HCT116 (cell line): ENCODE data around the gene EEFSEC. TPM values are rescaled to one million over a fixed set of nuclear protein-coding genes. Genes with fewer than 3 reads are reported as not detected.

Experiments
- ATAC-seq: fragments of 200-7000 bp; cut with Tn5 transposase; 2 replicates; pipeline ENCODE4 v1.9.1; 2020; ENCODE audit warnings: mild to moderate bottlenecking, moderate library complexity
- BruUV-seq: library from RNA; stranded (reverse); fragments of 400-500 nt; replicated peaks from 2 replicates; lab custom pipeline; 2021; lab: Mats Ljungman, UMichigan
- CTCF ChIA-PET: fragments of 300-600 bp; sonication (Branson Sonifier 250); formaldehyde crosslinking; loops from one replicate; lab custom pipeline; 2021; ENCODE audit warnings: antibody characterized with exemption; lab: Charles Lee
- POLR2A ChIA-PET: fragments of 300-600, 350-600 bp; sonication (Branson Sonifier 250); formaldehyde crosslinking; loops from one replicate; lab custom pipeline; 2021; ENCODE audit warnings: antibody characterized with exemption; lab: Charles Lee
- RAD21 ChIA-PET, 2 experiments: fragments of 300-600 bp; sonication (Branson Sonifier 250); formaldehyde crosslinking; loops; one replicate each; lab custom pipeline; 2023; ENCODE audit warnings: low total read pairs in 2 of 2; ENCODE audit not compliant: uncharacterized antibody in 2 of 2, unreplicated experiment in 2 of 2, low non-redundant PET in 1 of 2; lab: Charles Lee
- DNase-seq: peaks from one replicate; pipeline ENCODE4 v3.0.0-alpha.2; 2010; ENCODE audit warnings: low read depth, low spot score
- H2AFZ ChIP-seq: fragments of 200-600 bp; shearing (Covaris generic), sonication (generic); 2 replicates; pipeline ENCODE4 v1.6.1; 2017; ENCODE audit warnings: low read depth, mixed run types, mixed read lengths, antibody characterized with exemption, low read length; ENCODE audit not compliant: poor library complexity, severe bottlenecking
- H3K27ac ChIP-seq: 2 replicates; pipeline ENCODE4 v1.5.1; 2012; ENCODE audit warnings: low read depth, low read length
- H3K27me3 ChIP-seq: fragments of 200-600 bp; sonication (generic); 2 replicates; pipeline ENCODE4 v1.6.1; 2016; ENCODE audit warnings: mixed run types, low read length, mixed read lengths; ENCODE audit not compliant: insufficient read depth
- H3K36me3 ChIP-seq, 2 experiments: fragments of 200-500 bp in 1 of 2; fragments of 200-600 bp in 1 of 2; sonication (Bioruptor generic) in 1 of 2; sonication (generic) in 1 of 2; 2 replicates each; pipeline versions ENCODE4 v1.5.1 to v1.6.1; 2014 to 2016; ENCODE audit warnings: low read length in 2 of 2, inconsistent platforms in 1 of 2, mixed read lengths in 1 of 2, mixed run types in 1 of 2; ENCODE audit not compliant: insufficient read depth in 2 of 2, control insufficient read depth in 1 of 2
- H3K4me1 ChIP-seq, 2 experiments: fragments of 200-600 bp in 1 of 2; sonication (generic) in 1 of 2; 2 replicates each; pipeline versions ENCODE4 v1.5.1 to v1.6.1; 2012 to 2017; ENCODE audit warnings: low read length in 2 of 2, inconsistent platforms in 1 of 2, mild to moderate bottlenecking in 1 of 2, mixed read lengths in 1 of 2, mixed run types in 1 of 2, moderate library complexity in 1 of 2; ENCODE audit not compliant: insufficient read depth in 2 of 2, control insufficient read depth in 1 of 2
- H3K4me2 ChIP-seq: fragments of 200-600 bp; sonication (generic); 2 replicates; pipeline ENCODE4 v1.6.1; 2017; ENCODE audit warnings: mixed run types, low read length, mixed read lengths
- H3K4me3 ChIP-seq, 2 experiments: fragments of 200-600 bp in 1 of 2; sonication (generic) in 1 of 2; replicated peaks in 1 of 2; 2 replicates each; pipeline ENCODE4 v1.5.1; 2011 to 2016; ENCODE audit warnings: low read length in 2 of 2, control low read depth in 1 of 2, low read depth in 1 of 2, mild to moderate bottlenecking in 1 of 2, mixed read lengths in 1 of 2, mixed run types in 1 of 2
- H3K79me2 ChIP-seq: fragments of 200-600 bp; sonication (generic); 2 replicates; pipeline ENCODE4 v1.6.1; 2017; ENCODE audit warnings: mild to moderate bottlenecking, mixed run types, low read length, moderate library complexity, mixed read lengths; ENCODE audit not compliant: insufficient read depth
- H3K9ac ChIP-seq: fragments of 200-600 bp; sonication (generic); 2 replicates; pipeline ENCODE4 v1.6.1; 2016; ENCODE audit warnings: low read length, mixed read lengths
- H3K9me2 ChIP-seq: fragments of 200-600 bp; sonication (generic), shearing (Covaris generic); 2 replicates; pipeline ENCODE4 v1.6.1; 2017; ENCODE audit warnings: mixed run types, mild to moderate bottlenecking, moderate library complexity; ENCODE audit not compliant: insufficient read depth
- H3K9me3 ChIP-seq, 2 experiments: fragments of 200-500 bp in 1 of 2; fragments of 200-600 bp in 1 of 2; sonication (Bioruptor generic) in 1 of 2; sonication (generic) in 1 of 2; 2 replicates each; pipeline ENCODE4 v1.6.1; 2014 to 2017; ENCODE audit warnings: low read length in 2 of 2, mixed read lengths in 2 of 2, inconsistent platforms in 1 of 2, low read depth in 1 of 2, mild to moderate bottlenecking in 1 of 2, mixed run types in 1 of 2, moderate library complexity in 1 of 2; ENCODE audit not compliant: control insufficient read depth in 1 of 2, insufficient read depth in 1 of 2
- H4K20me1 ChIP-seq: fragments of 200-600 bp; sonication (generic), shearing (Covaris generic); 2 replicates; pipeline ENCODE4 v1.6.1; 2017; ENCODE audit warnings: mixed run types, mild to moderate bottlenecking, moderate library complexity; ENCODE audit not compliant: insufficient read depth
- ATF3 ChIP-seq: IDR thresholded peaks from 2 replicates; pipeline ENCODE4 v1.6.1; 2012
- CEBPB ChIP-seq: IDR thresholded peaks from 2 replicates; pipeline ENCODE4 v1.6.1; 2012; ENCODE audit warnings: low read depth
- EGR1 ChIP-seq: IDR thresholded peaks from 2 replicates; pipeline ENCODE4 v1.6.1; 2012; ENCODE audit warnings: low read depth
- EZH2 ChIP-seq: fragments of 200-600 bp; sonication (generic); IDR thresholded peaks from 2 replicates; pipeline ENCODE4 v1.6.1; 2017; ENCODE audit warnings: antibody characterized with exemption, mixed run types
- FOSL1 ChIP-seq: IDR thresholded peaks from 2 replicates; pipeline ENCODE4 v1.6.1; 2012; ENCODE audit warnings: low read depth
- JUND ChIP-seq: IDR thresholded peaks from 2 replicates; pipeline ENCODE4 v1.6.1; 2012
- MAX ChIP-seq: IDR thresholded peaks from 2 replicates; pipeline ENCODE4 v1.6.1; 2012
- RAD21 ChIP-seq: IDR thresholded peaks from 2 replicates; pipeline ENCODE4 v1.6.1; 2012; ENCODE audit warnings: low read depth, mild to moderate bottlenecking
- SIN3A ChIP-seq: IDR thresholded peaks from 2 replicates; pipeline ENCODE4 v1.6.1; 2012; ENCODE audit warnings: low read depth
- SP1 ChIP-seq: IDR thresholded peaks from 2 replicates; pipeline ENCODE4 v1.6.1; 2012; ENCODE audit warnings: low read depth
- SRF ChIP-seq: IDR thresholded peaks from 2 replicates; pipeline ENCODE4 v1.6.1; 2012; ENCODE audit warnings: low read depth
- YY1 ChIP-seq: IDR thresholded peaks from 2 replicates; pipeline ENCODE4 v1.6.1; 2011; ENCODE audit warnings: low read length, low read depth, moderate library complexity, mild to moderate bottlenecking; ENCODE audit not compliant: insufficient replicate concordance; ENCODE audit errors: extremely low read depth
- ZBTB33 ChIP-seq: IDR thresholded peaks from 2 replicates; pipeline ENCODE4 v1.6.1; 2011; ENCODE audit warnings: mild to moderate bottlenecking, low read length, moderate library complexity; ENCODE audit not compliant: insufficient replicate concordance; ENCODE audit errors: extremely low read depth
- ZFX ChIP-seq: fragments of 450-650 bp; IDR thresholded peaks from 2 replicates; pipeline ENCODE4 v1.6.1; 2017
- intact Hi-C: fragments of 100-400 bp; cut with micrococcal nuclease; formaldehyde crosslinking; loops from 2 replicates; pipeline ENCODE4 v1.10.0; 2022
- total RNA-seq: library from RNA; stranded (reverse); gene quantifications from one replicate; pipeline ENCODE4 v1.2.1, GENCODE V29; 2021; ENCODE audit not compliant: unreplicated experiment

The EEFSEC gene
- total RNA-seq, 1 experiment from 2014 or later = 16.1 TPM

GRCh38 chr3:128301186-128302023 is 148.1 kb downstream of the EEFSEC start:
- POLR2A ChIA-PET = no interaction called here
- Histone ChIP-seq H3K4me2 (no peak overlapping the region), H3K9ac (no peak overlapping the region), H4K20me1 (no peaks in the 10 kb centered on the region; the same call in 1 of the 2 replicates), H3K79me2 (no peaks in the 10 kb centered on the region), H3K4me1 (no peaks in the 10 kb centered on the region; a peak in 1 of 4 replicates), H2AFZ (no peak overlapping the region), H3K36me3 (no peaks in the 10 kb centered on the region), H3K27ac (no peak overlapping the region), H3K9me3 (no peaks in the 10 kb centered on the region), H3K9me2 (no peaks in the 10 kb centered on the region), H3K4me3 (no peak overlapping the region), H3K27me3 (no peaks in the 10 kb centered on the region)
- DNase-seq (no peak), ATAC-seq (no peak)
- no TSS peak for BruUV-seq
- TF ChIP-seq SIN3A = no peak
- intact Hi-C loops = loop anchor here (5.0 kb wide), 1 partner anchor 869 kb away; no protein-coding TSS in a partner anchor
- CTCF ChIA-PET = no interaction called here
- RAD21 ChIA-PET = no interaction called here

- TF ChIP-seq ZBTB33 (no peak), JUND (no peak), SP1 (no peak), YY1 (no peak), CEBPB (no peak), ATF3 (no peak), SRF (no peak), EGR1 (no peak), ZFX (no peak), MAX (no peak), RAD21 (no peak), FOSL1 (no peak), EZH2 (no peak)
- BruUV-seq = no TSS peak
- ChIA-PET RAD21 (no interaction called here), CTCF (interaction anchor here (1.0 to 1.2 kb wide), 2 partner anchors 136 to 278 kb away, joined by 3 to 5 read pairs; no protein-coding TSS in a partner anchor), POLR2A (no interaction called here)
- Histone ChIP-seq H3K9me3 (no peaks in the 10 kb centered on the region), H3K27me3 (no peaks in the 10 kb centered on the region), H3K79me2 (no peaks in the 10 kb centered on the region), H3K9me2 (no peaks in the 10 kb centered on the region), H3K27ac (no peak overlapping the region), H4K20me1 (no peaks in the 10 kb centered on the region; the same call in 1 of the 2 replicates), H2AFZ (no peak overlapping the region), H3K4me2 (no peak overlapping the region), H3K36me3 (no peaks in the 10 kb centered on the region), H3K4me1 (no peaks in the 10 kb centered on the region), H3K4me3 (no peak overlapping the region), H3K9ac (no peak overlapping the region)
- DNase-seq (no peak), ATAC-seq (no peak)
- intact Hi-C loops = loop anchor here (5.0 kb wide), 1 partner anchor 276 kb away; no protein-coding TSS in a partner anchor
These were observed 153.2 kb downstream of the EEFSEC start for GRCh38 chr3:128306481-128306880.
